ENCODE data around the gene ZFYVE28.
"Not testable (repeated sequence)": the region's sequence is repeated elsewhere in the genome, so short reads cannot be mapped to it uniquely, and the experiment has no call there.

The ZFYVE28 gene

GRCh38 chr4:2226261-2226660, 192.2 kb downstream of the ZFYVE28 start:
- no peak overlapping the region for H3K4me3 ChIP-seq (replicated peaks; ENCODE audit: low read depth, low read length)
- DNase-seq (ENCODE audit: low read depth) = no peak
- TF ChIP-seq CTCF (IDR thresholded peaks at IDR 0.05; ENCODE audit: low read length, missing control alignments) = no peak

DNA sequence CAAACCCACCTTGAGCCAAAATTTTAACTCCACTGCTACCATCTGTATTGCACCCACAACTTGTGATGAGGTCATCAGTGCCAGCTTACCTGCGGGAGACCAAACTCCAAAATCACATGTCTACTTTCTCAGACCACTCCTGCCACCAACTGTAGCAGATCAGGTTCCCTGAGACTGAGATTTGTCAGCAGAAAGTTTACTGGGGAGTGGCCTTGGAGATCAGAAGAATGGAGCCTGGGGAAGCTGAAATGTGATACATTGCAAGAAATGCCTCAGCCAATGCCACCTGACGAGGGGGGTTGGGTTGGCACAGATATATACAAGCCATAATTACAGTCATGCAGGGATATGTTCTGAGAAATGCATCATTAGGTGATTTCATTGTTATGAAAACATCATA, 195.6 kb downstream of the ZFYVE28 start:
- no peak for DNase-seq (ENCODE audit: low read depth)
- no peak for TF ChIP-seq CTCF (IDR thresholded peaks at IDR 0.05; ENCODE audit: low read length, missing control alignments)
- no peak overlapping the region for H3K4me3 ChIP-seq (replicated peaks; ENCODE audit: low read depth, low read length)

GRCh38 chr4:2221378-2221777, 197.1 kb downstream of the ZFYVE28 start:
- not testable (repeated sequence) for H3K4me3 ChIP-seq (replicated peaks; ENCODE audit: low read depth, low read length); DNase-seq (ENCODE audit: low read depth)

- TF ChIP-seq CTCF (IDR thresholded peaks at IDR 0.05; ENCODE audit: low read length, missing control alignments) = peak; percentile 97
- H3K4me3 ChIP-seq (replicated peaks; ENCODE audit: low read depth, low read length) = no peak overlapping the region
- DNase-seq (ENCODE audit: low read depth) = peak; percentile 79
These were observed 198.3 kb downstream of the ZFYVE28 start for GRCh38 chr4:2220016-2220630.
